H1 (cell line): Measurements from ENCODE around the gene ARHGEF40. TPM values are rescaled to one million over a fixed set of nuclear protein-coding genes. Genes with fewer than 3 reads are reported as not detected.

Experiments used
- KDM1A ChIP-seq: fragments of 200-600, 300-600 bp; sonication (generic); IDR thresholded peaks from 2 replicates; pipeline ENCODE4 v1.7.1; 2016; ENCODE audit warnings: mild to moderate bottlenecking, low read length, borderline replicate concordance
- KDM4A ChIP-seq: IDR thresholded peaks from one replicate; pipeline ENCODE4 v1.7.1; 2012; ENCODE audit warnings: low read depth, mild to moderate bottlenecking, moderate library complexity, low read length, inconsistent platforms; ENCODE audit not compliant: severe bottlenecking
- POLR2A ChIP-seq, 2 experiments: IDR thresholded peaks; 1 replicate in 1 of 2; 2 replicates in 1 of 2; pipeline ENCODE4 v1.6.1; 2011; ENCODE audit warnings: low read depth in 2 of 2, low read length in 2 of 2, mild to moderate bottlenecking in 2 of 2; ENCODE audit errors: control extremely low read depth in 1 of 2
- SUZ12 ChIP-seq: fragments of 200-600 bp; sonication (generic); IDR thresholded peaks from 2 replicates; pipeline ENCODE4 v1.6.1; 2012; ENCODE audit warnings: mild to moderate bottlenecking, inconsistent platforms, low read length, moderate library complexity, mixed read lengths
- TAF7 ChIP-seq: optimal IDR thresholded peaks from 2 replicates; pipeline ENCODE3; 2011; ENCODE audit warnings: low read depth, mild to moderate bottlenecking, inconsistent platforms, low read length, moderate library complexity, borderline replicate concordance
- TBP ChIP-seq: IDR thresholded peaks from 2 replicates; pipeline ENCODE4 v1.6.1; 2011; ENCODE audit warnings: low read depth, low read length, improper control_type of control experiment
- polyA plus RNA-seq, 7 experiments: library from polyadenylated mRNA; depleted of rRNA in 3 of 7; stranded (reverse) in 5 of 7; unstranded in 2 of 7; fragments of >200 nt in 5 of 7; fragments of 200-250 nt in 2 of 7; gene quantifications; 1 replicate in 5 of 7; 2 replicates in 1 of 7; 4 replicates in 1 of 7; pipeline versions ENCODE4 v1.2.1 to v1.2.3, GENCODE V29; 2011 to 2013; ENCODE audit warnings: missing spikeins in 2 of 7, mixed read lengths in 2 of 7
- total RNA-seq: library from RNA; stranded (reverse); fragmentation: NEBNext Ultra II Directional; extraction: Animal tissue kit (Norgen Biotek cat#: 25700); gene quantifications from 2 replicates; pipeline ENCODE4 v1.2.1, GENCODE V29; 2021
- TF ChIP-seq, protein P1 (sequence below): IDR thresholded peaks from 2 replicates; pipeline ENCODE4 v1.6.1; 2011; ENCODE audit warnings: low read depth, mild to moderate bottlenecking, low read length; ENCODE audit not compliant: insufficient read depth

Gene ARHGEF40
- total and polyA plus RNA-seq, 2 of the 8 experiments (the other 6 are each of a cell fraction or from before 2014, with no cell fraction given): 53.1 to 101 TPM

DNA sequence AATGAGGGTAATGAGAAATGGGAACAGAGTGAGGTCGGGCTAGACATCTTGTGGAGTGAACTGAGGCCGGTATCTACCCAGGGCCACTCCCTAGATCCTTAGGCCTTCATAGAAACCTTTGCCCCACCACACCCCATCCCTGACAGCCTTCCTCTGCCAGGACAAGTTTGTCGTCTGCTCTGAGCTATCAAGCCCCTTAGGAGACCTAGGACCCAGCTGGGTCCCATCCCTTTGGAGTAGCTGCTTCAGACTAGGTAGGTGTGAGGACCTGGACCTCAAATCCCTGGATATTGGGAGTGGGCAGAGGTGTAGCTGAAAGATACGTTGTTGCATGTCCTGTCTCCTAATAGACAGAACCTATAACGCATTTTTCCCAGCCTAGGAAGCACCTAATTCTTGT, 30.8 kb downstream of the ARHGEF40 start, which contains the start of gene TMEM253 (continued):
- TF ChIP-seq TAF7 (no peak), SUZ12 (no peak), POLR2A (IDR thresholded peaks at IDR 0.05; ENCODE audit: control extremely low read depth in 1 of 2, low read depth in 2 of 2, low read length in 2 of 2) (no peak), KDM4A (no peak), KDM1A (no peak), TBP (no peak)
- TF ChIP-seq, protein P1, sequence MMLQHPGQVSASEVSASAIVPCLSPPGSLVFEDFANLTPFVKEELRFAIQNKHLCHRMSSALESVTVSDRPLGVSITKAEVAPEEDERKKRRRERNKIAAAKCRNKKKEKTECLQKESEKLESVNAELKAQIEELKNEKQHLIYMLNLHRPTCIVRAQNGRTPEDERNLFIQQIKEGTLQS: no peak
